Epithelial cell of umbilical artery (primary cell): ENCODE measurements around the gene LYPD6. TPM values are rescaled to one million over a fixed set of nuclear protein-coding genes. Genes with fewer than 3 reads are reported as not detected.

Experiments used
- total RNA-seq: library from RNA; depleted of rRNA; stranded (reverse); fragments of >200 nt; gene quantifications from 2 replicates; pipeline ENCODE4 v1.2.3, GENCODE V29; 2014

Gene LYPD6, protein sequence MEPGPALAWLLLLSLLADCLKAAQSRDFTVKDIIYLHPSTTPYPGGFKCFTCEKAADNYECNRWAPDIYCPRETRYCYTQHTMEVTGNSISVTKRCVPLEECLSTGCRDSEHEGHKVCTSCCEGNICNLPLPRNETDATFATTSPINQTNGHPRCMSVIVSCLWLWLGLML
- 2.6 and 7.4 TPM in 2 replicates for total RNA-seq

DNA sequence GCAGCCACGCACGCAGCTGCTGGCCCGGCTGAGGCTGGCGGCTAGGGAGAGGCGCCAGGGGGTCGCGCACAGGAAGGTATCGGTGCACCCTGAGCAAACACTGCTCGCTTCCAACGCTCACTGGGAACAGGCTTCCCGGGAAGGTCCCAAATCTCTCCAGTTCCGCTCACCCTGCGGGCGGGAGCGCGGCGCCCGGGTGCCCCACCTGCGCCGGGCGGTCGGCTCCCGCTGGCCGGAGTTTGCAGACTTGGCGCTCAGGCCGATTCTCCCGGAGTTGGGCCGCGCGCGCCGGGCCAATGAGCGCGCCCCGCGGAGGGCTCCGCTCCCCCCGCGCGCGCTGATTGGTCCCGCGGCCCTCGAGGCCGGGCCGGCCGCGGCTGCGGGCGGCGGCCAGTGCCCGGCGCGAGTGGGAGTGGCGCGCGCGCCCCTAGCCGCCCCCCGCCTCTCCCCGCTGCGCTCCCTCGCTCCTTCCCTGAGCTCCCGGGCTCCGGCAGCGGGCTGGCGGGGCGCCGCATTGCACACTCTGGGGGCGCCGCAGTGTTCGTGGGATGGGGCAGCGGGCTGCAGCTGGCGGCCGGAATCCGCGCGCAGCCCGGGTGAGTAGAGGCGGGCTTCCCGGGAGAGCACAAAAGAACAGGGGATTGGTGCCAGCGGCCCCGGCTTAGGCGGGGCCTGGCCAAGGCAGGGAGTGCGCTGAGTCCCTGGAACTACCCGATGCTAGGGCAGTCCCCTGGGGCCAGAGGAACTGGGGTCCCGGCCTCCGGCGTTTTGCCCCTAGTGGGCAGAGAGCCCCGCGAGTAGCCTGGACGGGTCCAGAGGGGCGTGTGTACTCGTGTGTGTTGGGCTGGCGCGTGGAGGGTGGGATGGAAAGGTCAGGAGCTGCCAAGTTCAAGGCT is at the start of gene LYPD6:
LYPD6 (plus strand) TSS at position 461 of the 896 bp plus-strand sequence. CDS start 107,122 bp downstream, outside the sequence.

